ENCODE results near the gene ROR1.

GRCh38 chr1:64171797-64172281 lies 398.0 kb downstream of the ROR1 start:
- no peak for TF ChIP-seq CTCF (IDR thresholded peaks at IDR 0.05)
- TF ChIP-seq EZH2 (IDR thresholded peaks at IDR 0.05; ENCODE audit: borderline replicate concordance, insufficient read depth, low read depth, low read length, poor library complexity, severe bottlenecking): no peak
